Bronchial epithelial cell (primary cell): Measurements from ENCODE around the gene NLK. TPM values are rescaled to one million over a fixed set of nuclear protein-coding genes. Genes with fewer than 3 reads are reported as not detected.

Experiments
- DNase-seq: peaks from one replicate; pipeline ENCODE4 v3.0.0-alpha.2; 2010; ENCODE audit warnings: low read depth
- FAIRE-seq: peaks from 2 replicates; lab custom pipeline; 2011; peaks lifted over from hg19 to GRCh38; lab: Jason Lieb, UNC
- H3K27me3 ChIP-seq: 2 replicates; pipeline ENCODE4 v1.5.1; 2011; ENCODE audit warnings: low read length; ENCODE audit not compliant: control insufficient read depth, insufficient read depth
- H3K36me3 ChIP-seq: 2 replicates; pipeline ENCODE4 v1.5.1; 2011; ENCODE audit warnings: low read length; ENCODE audit not compliant: control insufficient read depth, insufficient read depth
- H3K4me3 ChIP-seq: 2 replicates; pipeline ENCODE4 v1.5.1; 2011; ENCODE audit warnings: mild to moderate bottlenecking, low read depth, low read length, control low read depth
- CTCF ChIP-seq: IDR thresholded peaks from 2 replicates; pipeline ENCODE4 v1.5.1; 2011; ENCODE audit warnings: mild to moderate bottlenecking, moderate library complexity, low read length, control low read depth, inconsistent platforms; ENCODE audit not compliant: insufficient read depth, severe bottlenecking
- total RNA-seq: library from RNA; depleted of rRNA; stranded (reverse); fragments of >200 nt; gene quantifications from 2 replicates; pipeline ENCODE4 v1.2.1, GENCODE V29; 2014

The NLK gene
- total RNA-seq, 1 donor from 2014 or later: 11.3 TPM

GRCh38 chr17:28170771-28171170 lies 128.3 kb downstream of the NLK start:
- H3K36me3 ChIP-seq: peaks cover 1% of the 10 kb centered on the region
- no peak overlapping the region for H3K4me3 ChIP-seq
- no peak for TF ChIP-seq CTCF
- H3K27me3 ChIP-seq: no peaks in the 10 kb centered on the region
- FAIRE-seq (no peak), DNase-seq (no peak)

- FAIRE-seq (no peak), DNase-seq (no peak)
- Histone ChIP-seq H3K27me3 (no peaks in the 10 kb centered on the region), H3K4me3 (no peak overlapping the region), H3K36me3 (peaks cover 1% of the 10 kb centered on the region)
- no peak for TF ChIP-seq CTCF
These were observed 130.6 kb downstream of the NLK start for GRCh38 chr17:28173031-28173561.

- DNase-seq: no peak
- FAIRE-seq: no peak
- no peak for TF ChIP-seq CTCF
- Histone ChIP-seq H3K4me3 (no peak overlapping the region), H3K36me3 (peaks cover 1% of the 10 kb centered on the region), H3K27me3 (no peaks in the 10 kb centered on the region)
These were observed 131.3 kb downstream of the NLK start for GRCh38 chr17:28173801-28174200.

- DNase-seq (peak; percentile 70), FAIRE-seq (no peak)
- no peak for TF ChIP-seq CTCF
- Histone ChIP-seq H3K36me3 (peaks cover 1% of the 10 kb centered on the region), H3K27me3 (no peaks in the 10 kb centered on the region), H3K4me3 (no peak overlapping the region)
These were observed 132.0 kb downstream of the NLK start for GRCh38 chr17:28174352-28175046.

- DNase-seq: no peak
- TF ChIP-seq CTCF: no peak
- peaks cover 2% of the 10 kb centered on the region for H3K36me3 ChIP-seq
- H3K4me3 ChIP-seq: no peak overlapping the region
- H3K27me3 ChIP-seq: no peaks in the 10 kb centered on the region
- FAIRE-seq: no peak
These were observed 134.9 kb downstream of the NLK start for GRCh38 chr17:28177351-28177750.
